GM18505 (cell line): ENCODE data around the gene PAX3.

Experiments
- ATAC-seq: cut with Tn5 transposase; IDR thresholded peaks from one replicate; pipeline ENCODE4 v1.9.1; 2021; ENCODE audit not compliant: unreplicated experiment
- POLR2A ChIP-seq: IDR thresholded peaks from 4 replicates; pipeline ENCODE4 v1.6.1; 2011; ENCODE audit warnings: borderline replicate concordance; ENCODE audit not compliant: insufficient read depth, insufficient read length; ENCODE audit errors: extremely low read depth

The PAX3 gene

DNA sequence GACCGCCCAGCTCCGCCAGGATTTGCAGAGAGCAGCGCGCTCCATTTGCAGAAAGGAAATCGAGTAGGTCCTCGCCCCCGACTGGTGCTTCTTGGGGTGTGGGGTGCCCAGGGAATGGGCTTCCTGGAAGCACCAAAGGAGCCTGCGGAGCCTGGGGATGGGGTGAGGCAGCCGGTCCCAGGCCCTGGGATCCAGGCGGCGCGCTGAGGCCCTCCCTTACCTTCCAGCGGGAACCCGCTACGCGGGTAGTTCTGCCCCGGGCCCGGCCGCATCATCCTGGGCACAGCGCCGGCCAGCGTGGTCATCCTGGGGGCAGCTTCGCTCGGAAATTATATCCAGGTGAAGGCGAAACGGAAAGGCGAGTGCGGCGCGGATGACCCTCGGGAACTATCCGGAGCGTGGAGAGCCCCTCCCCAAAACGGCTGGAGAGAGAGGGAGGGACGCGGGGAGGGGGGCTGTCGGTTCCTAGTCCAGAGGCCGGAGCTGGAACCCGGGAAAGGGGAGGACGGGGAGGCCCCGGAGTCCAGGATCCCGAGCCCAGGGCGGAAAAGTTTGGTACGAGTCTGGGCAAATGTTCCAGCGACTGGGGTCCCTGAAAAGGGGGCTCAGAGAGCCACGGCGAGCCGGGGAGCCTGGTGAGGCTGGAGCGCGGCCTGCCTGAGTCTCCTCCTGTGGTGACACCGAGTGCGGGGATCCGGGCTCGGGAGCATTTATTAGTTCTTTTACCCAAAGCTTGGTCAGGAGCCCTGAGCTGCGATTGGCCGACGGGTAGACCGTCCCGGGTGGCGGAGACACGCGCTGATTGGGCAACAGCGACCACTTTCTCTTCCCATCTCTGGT is at the start of gene PAX3:
Gene PAX3, minus strand, starts transcription at position 688 of the 840 bp plus-strand sequence. Its CDS starts 383 bp downstream, at position 305.
- no peak for ATAC-seq

DNA sequence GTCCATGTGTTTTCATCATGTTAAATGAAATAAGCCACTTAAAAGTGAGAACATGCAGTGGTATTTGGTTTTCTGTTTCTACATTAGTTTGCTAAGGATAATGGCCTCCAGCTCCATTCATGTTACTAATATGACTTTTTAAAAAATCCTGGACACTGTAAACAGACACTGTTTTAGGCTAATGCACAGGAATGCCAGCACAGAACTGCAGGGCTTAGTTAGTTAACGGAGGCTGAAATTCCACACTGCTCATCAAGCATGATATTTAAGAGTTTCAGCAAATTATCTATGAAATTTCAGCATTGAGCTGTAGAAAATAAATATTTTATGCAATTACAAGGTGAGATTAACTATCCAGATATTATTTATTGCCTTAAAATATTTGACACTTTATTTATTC is 42.5 kb upstream of the PAX3 start:
- no peak for ATAC-seq
- TF ChIP-seq POLR2A = no peak

More for the DNA sequence above, at the start of gene PAX3:
- no peak for TF ChIP-seq POLR2A

DNA sequence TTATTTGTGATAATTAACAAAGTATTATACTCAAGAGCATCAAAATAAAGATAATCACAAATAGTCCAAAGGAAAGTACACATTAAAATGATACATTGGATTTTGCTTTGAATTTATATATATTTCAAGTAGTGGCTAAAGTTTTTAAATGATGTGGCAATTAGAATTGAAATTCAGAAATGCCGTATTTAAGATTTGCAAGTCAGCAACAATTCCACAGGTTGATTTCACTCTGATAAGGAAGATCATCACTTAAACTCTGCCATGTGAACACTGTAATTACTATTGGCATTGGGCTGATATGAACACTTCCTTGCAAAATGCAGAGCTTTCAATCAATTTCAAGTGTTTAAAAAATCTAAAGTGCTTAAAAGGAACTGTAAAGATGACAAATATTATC is 39.6 kb upstream of the PAX3 start:
- no peak for ATAC-seq
- TF ChIP-seq POLR2A = no peak

DNA sequence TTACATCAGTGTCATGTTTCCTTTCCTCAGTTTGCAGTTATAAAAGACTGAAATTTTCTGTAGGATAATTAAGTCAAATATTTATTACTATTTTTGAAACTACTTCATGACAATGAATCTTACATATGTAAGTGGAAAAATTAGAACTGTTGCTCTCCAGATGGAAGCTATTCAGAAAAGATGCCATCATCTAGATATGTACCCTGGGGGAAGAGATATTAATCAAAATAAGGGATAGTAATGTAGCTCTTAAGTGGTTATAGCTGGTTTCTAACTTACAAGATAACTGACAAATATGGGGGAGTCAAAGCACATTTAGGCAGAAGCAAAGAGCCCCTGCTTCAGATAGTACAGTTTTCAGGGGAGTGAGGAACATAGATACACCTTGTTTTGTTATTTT is 38.1 kb upstream of the PAX3 start:
- ATAC-seq = no peak

DNA sequence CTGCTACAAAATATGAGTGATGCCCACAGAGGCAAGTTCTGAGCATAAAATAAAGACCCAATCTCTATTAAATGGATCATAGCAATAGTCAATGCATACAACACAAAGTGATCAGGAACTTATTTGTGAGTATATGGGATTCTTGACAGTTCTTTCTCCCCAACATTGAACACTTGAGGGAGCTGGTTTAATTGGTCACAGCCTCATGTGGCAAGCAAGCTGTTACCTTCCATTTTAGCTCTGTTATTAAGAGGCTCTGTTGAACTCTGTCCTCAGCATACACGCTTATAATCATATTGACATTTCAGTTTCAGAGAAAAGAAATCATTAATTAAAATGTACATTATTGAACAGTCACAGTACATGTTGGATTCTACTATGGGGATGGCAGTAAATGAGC is 37.6 kb upstream of the PAX3 start:
- ATAC-seq = no peak
- no peak for TF ChIP-seq POLR2A

More for the DNA sequence above, 38.1 kb upstream of the PAX3 start:
- TF ChIP-seq POLR2A = no peak

DNA sequence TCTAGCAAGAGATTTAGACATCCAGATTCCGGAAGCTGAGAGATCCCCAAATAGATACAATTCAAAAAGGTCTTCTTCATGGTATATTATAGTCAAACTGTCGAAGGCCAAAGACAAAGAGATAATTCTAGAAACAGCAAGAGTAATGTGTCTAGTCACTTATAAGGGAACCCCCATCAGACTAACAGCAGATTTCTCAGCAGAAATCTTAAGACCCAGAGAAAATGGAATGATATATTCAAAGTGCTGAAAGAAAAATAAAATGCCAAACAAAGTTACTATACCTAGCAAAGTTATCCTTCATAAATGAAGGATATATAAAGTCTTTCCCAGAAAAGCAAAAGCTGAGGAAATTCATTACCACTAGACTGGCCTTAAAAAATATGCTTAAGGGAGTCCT is 36.1 kb upstream of the PAX3 start:
- ATAC-seq = no peak
- no peak for TF ChIP-seq POLR2A

DNA sequence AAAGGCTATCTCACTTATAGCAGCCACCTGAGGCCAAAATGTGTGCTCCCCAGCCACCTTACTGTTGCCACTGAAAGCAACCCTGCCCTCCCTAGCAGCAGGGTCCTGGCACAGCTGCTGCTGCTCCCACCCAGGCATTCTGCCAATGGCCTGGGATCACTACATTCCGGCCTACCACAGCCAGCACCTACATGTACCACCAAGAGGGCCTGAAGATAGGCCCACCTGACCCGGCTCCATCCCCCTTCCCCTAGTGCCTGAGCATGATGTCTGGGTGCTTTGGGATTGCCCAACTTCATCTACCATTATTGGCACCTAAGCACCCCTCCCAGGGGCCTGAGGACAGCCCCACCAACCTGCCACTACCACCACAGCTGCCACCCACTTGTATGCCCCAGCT is 34.6 kb upstream of the PAX3 start:
- ATAC-seq = no peak
- TF ChIP-seq POLR2A = no peak

DNA sequence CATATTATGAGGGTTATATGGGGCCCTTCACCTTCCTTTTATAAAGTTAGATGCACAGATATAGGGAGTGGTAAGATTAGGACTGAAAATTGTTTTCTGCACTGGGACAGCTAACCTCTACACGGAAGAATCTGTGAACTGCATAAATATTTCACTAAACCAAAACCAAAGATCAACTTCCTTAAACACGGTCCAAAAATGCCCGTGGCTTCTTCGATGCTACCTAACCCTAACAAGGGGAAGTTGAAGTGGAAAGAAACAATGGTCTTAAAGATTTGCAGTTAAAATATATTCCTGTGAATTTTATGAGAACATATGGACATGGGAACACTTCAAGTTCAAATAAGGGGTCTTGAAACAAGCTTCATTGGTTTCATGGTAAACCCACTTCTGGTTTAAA is 33.3 kb upstream of the PAX3 start:
- no peak for ATAC-seq
- no peak for TF ChIP-seq POLR2A

DNA sequence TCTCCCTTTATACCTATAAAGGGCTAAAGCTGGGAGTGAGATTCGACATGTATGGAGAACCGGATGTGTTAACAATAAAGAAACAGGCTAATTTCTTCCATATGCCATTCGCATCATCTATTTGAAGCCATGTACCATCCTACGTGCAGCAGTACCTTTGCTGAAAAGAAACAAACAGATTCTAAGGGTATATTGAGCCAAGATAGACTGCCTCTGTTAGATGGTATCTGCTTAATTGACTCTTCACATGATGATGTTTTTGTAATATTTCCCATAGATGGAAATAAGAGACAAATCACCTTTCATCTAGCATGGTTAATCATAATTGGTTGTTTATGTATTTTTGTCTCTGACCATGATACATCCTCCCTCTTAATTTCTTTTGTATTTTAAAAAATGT is 32.1 kb upstream of the PAX3 start:
- TF ChIP-seq POLR2A = no peak
- no peak for ATAC-seq

DNA sequence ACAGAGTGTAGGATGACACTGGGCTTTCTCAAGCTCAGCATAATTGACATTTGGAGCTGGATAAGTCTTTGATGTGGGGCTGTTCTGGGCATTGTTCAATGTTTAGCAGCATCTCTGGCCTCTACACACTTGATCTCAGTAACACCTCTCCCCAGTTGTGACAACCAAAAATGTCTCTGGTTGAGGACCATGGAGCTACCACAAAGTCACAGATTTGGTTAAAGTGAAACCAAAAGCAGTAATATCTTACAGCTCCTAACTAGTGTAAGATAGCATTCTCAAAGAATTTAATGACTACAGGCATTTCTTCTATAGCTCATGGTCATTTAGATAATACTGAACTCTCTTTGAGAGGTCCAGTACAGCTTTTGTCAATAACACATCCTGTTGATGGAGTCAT is 23.4 kb upstream of the PAX3 start:
- ATAC-seq = no peak
- no peak for TF ChIP-seq POLR2A

DNA sequence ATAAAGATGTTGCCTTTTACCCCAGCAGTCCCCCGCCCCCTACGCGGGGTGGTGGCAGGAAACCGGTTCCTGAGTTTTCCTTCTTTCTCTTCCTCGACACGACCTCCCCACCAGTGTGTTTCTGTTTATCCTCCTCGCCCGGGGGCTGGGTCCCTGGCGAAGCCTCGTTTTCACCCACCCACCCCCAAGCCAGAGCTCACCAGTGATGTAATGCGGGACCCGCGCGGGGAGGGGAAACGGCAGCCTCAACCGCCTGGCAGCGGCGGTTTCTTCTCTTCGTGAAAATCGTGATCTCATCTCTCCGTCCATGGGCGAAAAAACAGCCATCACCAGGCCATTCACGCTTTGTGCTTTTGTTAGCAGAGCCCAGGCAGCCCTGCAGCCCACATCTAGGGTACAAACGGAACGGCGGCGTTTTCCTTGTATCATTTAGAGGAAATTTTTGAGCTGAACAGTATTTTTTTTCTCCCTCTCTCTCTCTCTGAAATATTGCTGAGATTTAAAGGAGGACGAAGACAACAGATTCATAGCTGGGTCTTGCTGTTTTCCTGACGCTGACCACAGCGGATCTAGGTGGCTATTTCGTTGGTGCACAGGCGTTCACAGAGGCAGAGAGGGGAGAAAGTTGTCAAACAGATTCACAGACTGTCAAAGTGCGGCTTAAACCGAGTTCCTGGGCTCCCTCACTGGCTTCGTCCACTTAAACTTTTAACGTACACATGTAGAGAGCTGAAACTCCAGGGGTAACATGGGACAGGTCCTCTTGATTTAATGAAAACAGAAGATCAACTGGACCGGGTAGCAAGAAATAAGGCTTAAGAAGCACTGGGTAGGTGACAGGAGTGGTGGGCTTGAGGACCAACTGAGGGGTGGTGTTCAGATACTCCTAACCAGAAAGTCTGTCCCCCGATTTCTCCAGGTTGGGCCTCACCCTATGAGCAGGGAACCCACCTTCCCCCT is 21.9 kb upstream of the PAX3 start:
- no peak for ATAC-seq
- TF ChIP-seq POLR2A = no peak

DNA sequence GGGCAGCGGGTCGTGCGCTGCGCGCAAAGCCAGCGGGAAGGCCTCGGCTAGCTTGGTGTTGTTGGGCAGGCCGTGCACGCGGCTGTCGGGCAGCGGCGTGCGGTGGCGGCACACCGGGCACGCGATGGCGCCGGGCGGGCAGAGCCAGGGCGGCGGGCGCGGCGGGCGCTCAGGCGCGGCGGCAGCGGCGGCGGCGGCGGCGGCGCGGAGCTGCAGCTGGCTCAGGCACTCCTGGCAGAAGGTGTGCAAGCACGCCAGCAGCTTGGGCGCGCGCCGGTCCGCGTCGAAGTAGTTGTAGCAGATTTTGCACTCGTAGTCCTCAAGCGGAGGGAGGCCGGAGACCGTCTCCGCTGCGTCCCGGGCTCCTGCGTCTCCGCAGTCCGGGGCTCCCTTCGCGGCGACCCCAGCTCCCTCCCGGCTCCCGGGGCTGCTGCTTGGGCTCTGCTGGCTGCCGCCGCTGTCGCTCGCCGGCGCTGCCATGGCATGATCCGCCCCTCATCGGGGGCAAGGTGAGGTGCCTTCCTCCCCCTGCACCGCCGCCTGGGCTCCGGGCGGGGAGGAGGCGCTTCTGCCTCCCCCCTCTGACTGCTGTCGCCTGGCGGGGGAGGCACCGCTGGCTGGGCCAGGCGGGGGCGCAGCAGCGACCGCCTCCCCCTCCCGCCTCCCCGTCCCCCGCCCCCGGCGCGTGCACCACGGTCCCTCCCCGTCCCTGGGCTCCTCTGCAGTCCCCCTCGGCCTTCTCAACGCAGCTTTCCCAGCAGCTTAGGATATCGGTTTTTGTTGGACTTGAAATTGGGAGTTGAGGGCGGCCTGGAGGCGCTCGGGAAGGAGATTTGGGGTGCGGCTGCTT is 21.0 kb upstream of the PAX3 start:
- TF ChIP-seq POLR2A = no peak
- peak; percentile 50 for ATAC-seq
